ENCODE measurements around the gene LRRC7. TPM values are rescaled to one million over a fixed set of nuclear protein-coding genes. Genes with fewer than 3 reads are reported as not detected.
"Not testable (repeated sequence)": the region's sequence is repeated elsewhere in the genome, so short reads cannot be mapped to it uniquely, and the experiment has no call there.

LRRC7 gene
- total RNA-seq, 1 donor from 2014 or later = 0.94 TPM

GRCh38 chr1:69863704-69864103, 296.0 kb downstream of the LRRC7 start:
- TF ChIP-seq CTCF (IDR thresholded peaks at IDR 0.05) = no peak
- Mint-ChIP-seq H3K27ac (ENCODE audit: unreplicated experiment) (no peak overlapping the region), H3K9me3 (ENCODE audit: unreplicated experiment) (no peaks in the 10 kb centered on the region), H3K36me3 (ENCODE audit: unreplicated experiment) (no peaks in the 10 kb centered on the region), H3K27me3 (ENCODE audit: unreplicated experiment) (peaks cover 2% of the 10 kb centered on the region), H3K4me3 (ENCODE audit: unreplicated experiment) (no peak overlapping the region), H3K4me1 (ENCODE audit: unreplicated experiment) (peaks cover 2% of the 10 kb centered on the region)
- no peak for DNase-seq (ENCODE audit: extremely low spot score, unreplicated experiment)

GRCh38 chr1:69871412-69871811, 303.7 kb downstream of the LRRC7 start:
- Mint-ChIP-seq H3K4me3 (ENCODE audit: unreplicated experiment) (no peak overlapping the region), H3K36me3 (ENCODE audit: unreplicated experiment) (no peaks in the 10 kb centered on the region), H3K9me3 (ENCODE audit: unreplicated experiment) (no peaks in the 10 kb centered on the region), H3K27ac (ENCODE audit: unreplicated experiment) (no peak overlapping the region), H3K27me3 (ENCODE audit: unreplicated experiment) (peaks cover 42% of the 10 kb centered on the region), H3K4me1 (ENCODE audit: unreplicated experiment) (no peaks in the 10 kb centered on the region)
- no peak for DNase-seq (ENCODE audit: extremely low spot score, unreplicated experiment)
- TF ChIP-seq CTCF (IDR thresholded peaks at IDR 0.05) = no peak

DNA sequence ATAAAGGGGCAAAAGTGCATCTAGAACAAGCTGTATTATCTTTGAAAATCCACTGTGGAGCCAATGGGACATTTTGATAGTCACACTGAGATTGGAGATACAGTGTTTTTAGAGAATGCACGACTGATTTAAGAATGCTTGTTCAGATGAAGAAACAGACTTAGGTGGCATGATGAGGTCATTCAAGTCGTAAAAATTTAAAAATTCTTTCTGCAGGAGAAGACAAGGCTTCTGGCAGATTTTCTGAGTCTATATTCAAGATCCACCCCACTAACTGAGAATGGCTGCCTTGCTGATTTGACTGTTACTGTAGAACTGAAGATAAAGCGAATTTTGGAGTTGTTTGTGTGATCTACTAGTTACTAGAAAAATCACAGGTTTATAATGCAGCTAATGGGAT, 310.6 kb downstream of the LRRC7 start:
- H3K9me3 Mint-ChIP-seq (ENCODE audit: unreplicated experiment) = no peaks in the 10 kb centered on the region
- DNase-seq (ENCODE audit: extremely low spot score, unreplicated experiment) = no peak

GRCh38 chr1:69888016-69888415, 320.3 kb downstream of the LRRC7 start:
- not testable (repeated sequence) for H3K27ac Mint-ChIP-seq (ENCODE audit: unreplicated experiment); H3K4me3 Mint-ChIP-seq (ENCODE audit: unreplicated experiment); H3K4me1 Mint-ChIP-seq (ENCODE audit: unreplicated experiment); H3K27me3 Mint-ChIP-seq (ENCODE audit: unreplicated experiment); DNase-seq (ENCODE audit: extremely low spot score, unreplicated experiment); H3K9me3 Mint-ChIP-seq (ENCODE audit: unreplicated experiment); H3K36me3 Mint-ChIP-seq (ENCODE audit: unreplicated experiment)

More for the DNA sequence above, 310.6 kb downstream of the LRRC7 start:
- Mint-ChIP-seq H3K27ac (ENCODE audit: unreplicated experiment) (no peak overlapping the region), H3K36me3 (ENCODE audit: unreplicated experiment) (no peaks in the 10 kb centered on the region), H3K4me1 (ENCODE audit: unreplicated experiment) (no peaks in the 10 kb centered on the region), H3K4me3 (ENCODE audit: unreplicated experiment) (no peak overlapping the region), H3K27me3 (ENCODE audit: unreplicated experiment) (peaks cover 23% of the 10 kb centered on the region)
- no peak for TF ChIP-seq CTCF (IDR thresholded peaks at IDR 0.05)

GRCh38 chr1:69888657-69889056, 320.9 kb downstream of the LRRC7 start:
- H3K9me3 Mint-ChIP-seq (ENCODE audit: unreplicated experiment) = peaks cover 9% of the 10 kb centered on the region
- no peak overlapping the region for H3K27ac Mint-ChIP-seq (ENCODE audit: unreplicated experiment)
- peaks cover 3% of the 10 kb centered on the region for H3K27me3 Mint-ChIP-seq (ENCODE audit: unreplicated experiment)
- no peak overlapping the region for H3K4me3 Mint-ChIP-seq (ENCODE audit: unreplicated experiment)
- no peaks in the 10 kb centered on the region for H3K4me1 Mint-ChIP-seq (ENCODE audit: unreplicated experiment)
- DNase-seq (ENCODE audit: extremely low spot score, unreplicated experiment) = no peak
- TF ChIP-seq CTCF (IDR thresholded peaks at IDR 0.05) = no peak
- H3K36me3 Mint-ChIP-seq (ENCODE audit: unreplicated experiment) = no peaks in the 10 kb centered on the region

DNA sequence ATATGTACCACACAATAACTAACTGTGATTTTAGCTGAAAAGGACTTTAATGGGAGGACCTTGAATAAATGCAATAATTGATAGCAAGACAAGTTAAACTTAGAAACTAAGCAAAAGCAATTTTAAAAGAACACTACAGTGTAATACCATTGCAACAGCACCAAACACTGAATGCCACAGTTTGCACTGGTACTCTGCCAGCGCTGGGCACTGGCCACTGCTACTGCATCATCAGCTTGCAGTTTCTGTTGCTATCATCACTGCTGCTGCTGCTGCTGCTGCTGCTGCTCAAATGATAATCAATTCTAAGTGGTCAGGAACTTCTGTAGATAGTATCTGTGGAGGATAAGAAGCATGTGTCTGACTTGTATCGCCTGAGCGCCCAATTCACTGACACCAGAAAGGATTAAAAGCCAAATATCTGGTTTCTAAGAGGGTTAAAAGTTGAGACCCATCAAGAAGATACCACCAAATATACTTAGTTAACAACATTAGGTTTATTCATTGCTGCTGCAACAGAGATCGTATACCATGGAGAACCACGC, 330.8 kb downstream of the LRRC7 start:
- no peak for DNase-seq (ENCODE audit: extremely low spot score, unreplicated experiment)
- Mint-ChIP-seq H3K4me3 (ENCODE audit: unreplicated experiment) (no peak overlapping the region), H3K27ac (ENCODE audit: unreplicated experiment) (no peak overlapping the region), H3K4me1 (ENCODE audit: unreplicated experiment) (no peaks in the 10 kb centered on the region), H3K27me3 (ENCODE audit: unreplicated experiment) (peaks cover 11% of the 10 kb centered on the region), H3K36me3 (ENCODE audit: unreplicated experiment) (no peaks in the 10 kb centered on the region), H3K9me3 (ENCODE audit: unreplicated experiment) (no peaks in the 10 kb centered on the region)
- TF ChIP-seq CTCF (IDR thresholded peaks at IDR 0.05) = no peak
